Measurements from ENCODE around the gene SREK1.

SREK1 gene

DNA sequence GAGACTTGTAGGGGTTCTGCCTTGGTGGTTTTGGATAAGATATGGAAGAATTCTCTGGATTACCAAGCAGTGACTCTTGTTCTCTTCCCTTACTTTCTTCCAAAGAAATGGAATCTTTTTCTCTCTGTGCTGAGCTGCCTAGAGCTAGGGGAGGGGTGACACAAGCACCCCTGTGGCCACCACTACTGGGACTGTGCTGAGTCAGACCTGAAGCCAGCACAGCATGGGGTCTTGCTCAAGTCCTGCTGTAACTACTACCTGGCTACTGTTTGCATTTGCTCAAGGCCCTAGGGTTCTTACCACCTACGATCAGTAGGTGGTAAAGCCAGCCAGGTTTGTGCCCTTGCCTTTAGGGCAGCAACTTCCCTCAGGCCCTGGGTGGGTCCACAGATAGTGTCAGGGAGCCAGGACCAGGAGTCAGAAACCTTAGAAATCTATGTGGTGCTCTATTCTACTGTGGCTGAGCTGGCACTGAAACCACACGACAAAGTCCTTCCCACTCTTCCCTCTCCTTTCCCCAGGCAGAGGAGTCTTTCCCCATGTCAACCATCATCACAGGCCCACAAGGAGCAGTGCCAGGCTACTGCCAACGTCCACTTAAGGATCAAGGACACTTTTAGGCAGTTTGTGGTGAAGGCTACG is 53.8 kb downstream of the SREK1 start:
- DNase-seq (ENCODE audit: low read depth), result no peak
- no peak overlapping the region for H3K4me3 ChIP-seq (ENCODE audit: low read depth, low read length)
- TF ChIP-seq, protein P1, sequence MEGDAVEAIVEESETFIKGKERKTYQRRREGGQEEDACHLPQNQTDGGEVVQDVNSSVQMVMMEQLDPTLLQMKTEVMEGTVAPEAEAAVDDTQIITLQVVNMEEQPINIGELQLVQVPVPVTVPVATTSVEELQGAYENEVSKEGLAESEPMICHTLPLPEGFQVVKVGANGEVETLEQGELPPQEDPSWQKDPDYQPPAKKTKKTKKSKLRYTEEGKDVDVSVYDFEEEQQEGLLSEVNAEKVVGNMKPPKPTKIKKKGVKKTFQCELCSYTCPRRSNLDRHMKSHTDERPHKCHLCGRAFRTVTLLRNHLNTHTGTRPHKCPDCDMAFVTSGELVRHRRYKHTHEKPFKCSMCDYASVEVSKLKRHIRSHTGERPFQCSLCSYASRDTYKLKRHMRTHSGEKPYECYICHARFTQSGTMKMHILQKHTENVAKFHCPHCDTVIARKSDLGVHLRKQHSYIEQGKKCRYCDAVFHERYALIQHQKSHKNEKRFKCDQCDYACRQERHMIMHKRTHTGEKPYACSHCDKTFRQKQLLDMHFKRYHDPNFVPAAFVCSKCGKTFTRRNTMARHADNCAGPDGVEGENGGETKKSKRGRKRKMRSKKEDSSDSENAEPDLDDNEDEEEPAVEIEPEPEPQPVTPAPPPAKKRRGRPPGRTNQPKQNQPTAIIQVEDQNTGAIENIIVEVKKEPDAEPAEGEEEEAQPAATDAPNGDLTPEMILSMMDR (IDR thresholded peaks at IDR 0.05; ENCODE audit: insufficient read depth, low read depth, low read length, missing control alignments), result no peak

- no peak overlapping the region for H3K4me3 ChIP-seq (ENCODE audit: low read depth, low read length)
- TF ChIP-seq, protein P1 (IDR thresholded peaks at IDR 0.05; ENCODE audit: insufficient read depth, low read depth, low read length, missing control alignments), result no peak
- no peak for DNase-seq (ENCODE audit: low read depth)
Observed at GRCh38 chr5:66198837-66199236, 54.7 kb downstream of the SREK1 start.

DNA sequence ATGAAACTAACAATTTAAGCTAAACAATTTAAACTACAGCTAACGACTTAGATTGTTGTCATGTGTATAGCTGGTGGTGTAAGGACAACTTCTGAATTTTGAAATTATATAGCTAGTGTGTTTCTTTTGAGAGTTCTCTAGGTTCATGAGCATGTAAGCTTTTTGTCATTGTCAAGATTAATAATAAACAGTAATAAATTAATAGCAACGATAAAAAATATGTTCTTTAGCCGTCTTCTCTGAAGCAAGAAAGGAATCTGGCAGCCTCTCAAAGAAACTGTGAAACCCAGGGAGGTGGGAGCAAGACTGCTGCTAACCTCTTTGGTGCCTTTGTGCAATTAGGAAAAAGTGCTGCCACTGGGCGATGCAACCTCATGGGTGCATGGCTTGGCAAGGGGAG is 59.4 kb downstream of the SREK1 start:
- TF ChIP-seq, protein P1 (IDR thresholded peaks at IDR 0.05; ENCODE audit: insufficient read depth, low read depth, low read length, missing control alignments), result no peak
- H3K4me3 ChIP-seq (ENCODE audit: low read depth, low read length), result no peak overlapping the region
- no peak for DNase-seq (ENCODE audit: low read depth)

DNA sequence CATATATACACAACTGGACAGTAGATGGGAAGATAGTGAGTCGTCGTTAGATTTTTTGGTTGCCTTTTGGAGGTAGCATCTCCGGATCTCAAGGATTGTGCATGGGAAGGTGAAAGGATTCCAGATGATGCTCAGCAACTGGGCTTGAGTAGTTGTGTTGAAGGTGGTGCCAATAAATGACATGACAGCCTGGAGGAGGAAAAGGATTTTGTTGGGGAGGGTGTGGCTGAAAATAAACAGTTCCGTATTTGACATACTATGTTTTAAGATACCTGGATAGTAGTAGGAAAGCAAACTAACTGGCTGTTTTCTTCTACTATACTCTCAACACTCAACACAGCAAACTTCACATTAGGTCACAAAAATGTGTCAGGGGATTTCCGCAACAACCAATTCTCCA is 62.4 kb downstream of the SREK1 start:
- no peak overlapping the region for H3K4me3 ChIP-seq (ENCODE audit: low read depth, low read length)
- DNase-seq (ENCODE audit: low read depth), result no peak

DNA sequence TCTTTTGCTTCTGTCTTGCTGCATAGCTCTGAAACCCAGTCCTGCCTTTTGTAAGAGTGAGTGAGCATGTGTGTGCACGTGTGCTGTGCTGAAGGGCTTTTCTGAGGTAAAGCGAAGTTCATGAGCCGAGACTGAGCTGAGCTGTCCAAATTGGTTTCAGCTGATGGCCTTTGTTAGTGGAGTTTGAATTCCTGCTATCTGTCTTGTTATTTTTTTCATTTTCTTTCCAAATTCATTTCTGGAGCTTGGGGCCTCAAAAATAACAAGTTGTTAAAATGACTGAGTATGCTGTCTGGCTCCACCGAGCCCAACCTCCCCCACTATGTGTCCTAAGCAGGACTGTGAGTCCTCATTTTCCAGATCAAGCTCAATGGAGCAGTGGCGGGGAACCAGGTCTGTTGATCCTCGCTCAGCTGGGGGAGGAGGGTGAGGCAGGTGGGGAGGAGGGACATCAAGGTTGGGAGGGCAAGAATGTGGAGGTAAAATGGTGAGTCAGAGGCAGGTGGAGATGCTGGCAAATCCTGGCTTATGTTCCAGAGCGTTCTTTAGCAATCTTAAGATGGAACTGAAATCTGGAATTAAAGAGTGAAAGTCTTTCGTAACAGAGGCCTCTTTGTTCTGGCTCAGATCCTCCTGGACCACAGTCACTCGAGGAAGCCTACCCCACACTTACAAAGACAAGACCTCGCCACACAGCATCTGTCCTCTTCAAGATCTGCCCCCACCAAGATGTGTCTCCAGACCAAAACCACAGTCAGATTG is 63.9 kb downstream of the SREK1 start:
- DNase-seq (ENCODE audit: low read depth), result no peak
- no peak overlapping the region for H3K4me3 ChIP-seq (ENCODE audit: low read depth, low read length)
- TF ChIP-seq, protein P1 (IDR thresholded peaks at IDR 0.05; ENCODE audit: insufficient read depth, low read depth, low read length, missing control alignments), result no peak

More for the DNA sequence above, 62.4 kb downstream of the SREK1 start:
- TF ChIP-seq, protein P1 (IDR thresholded peaks at IDR 0.05; ENCODE audit: insufficient read depth, low read depth, low read length, missing control alignments), result no peak

GRCh38 chr5:66209350-66209749 is 65.2 kb downstream of the SREK1 start:
- DNase-seq (ENCODE audit: low read depth), result no peak
- H3K4me3 ChIP-seq (ENCODE audit: low read depth, low read length), result no peak overlapping the region
- TF ChIP-seq, protein P1 (IDR thresholded peaks at IDR 0.05; ENCODE audit: insufficient read depth, low read depth, low read length, missing control alignments), result no peak

Data from GM12865 (cell line).